Lung (tissue), 12 donors: ENCODE measurements around the gene RPEL1. TPM values are rescaled to one million over a fixed set of nuclear protein-coding genes. Genes with fewer than 3 reads are reported as not detected.

Experiments
- ATAC-seq: fragments of 200-7000 bp; cut with Tn5 transposase; one replicate; pipeline ENCODE4 v1.9.1; 2020; ENCODE audit warnings: moderate number of reproducible peaks; ENCODE audit not compliant: insufficient read depth, low FRiP score
- DNase-seq, 3 donors: peaks; one replicate each; pipeline ENCODE4 v3.0.0-alpha.2; 2013 to 2017
- H3K27ac ChIP-seq, 2 donors: one replicate each; pipeline ENCODE4 v1.5.1; 2013; ENCODE audit warnings: mild to moderate bottlenecking in 2 of 2, moderate library complexity in 2 of 2, control low read depth in 1 of 2, inconsistent platforms in 1 of 2, low read depth in 1 of 2, low read length in 1 of 2
- H3K27me3 ChIP-seq, 3 donors: one replicate each; pipeline ENCODE4 v1.5.1; 2013; ENCODE audit warnings: low read length in 2 of 3; ENCODE audit not compliant: control insufficient read depth in 3 of 3, insufficient read depth in 3 of 3
- H3K36me3 ChIP-seq, 4 donors: one replicate each; pipeline ENCODE4 v1.5.1; 2013; ENCODE audit warnings: low read length in 4 of 4, mild to moderate bottlenecking in 1 of 4, moderate library complexity in 1 of 4; ENCODE audit not compliant: control insufficient read depth in 4 of 4, insufficient read depth in 4 of 4
- H3K4me1 ChIP-seq, 5 donors: one replicate each; pipeline ENCODE4 v1.5.1; 2013; ENCODE audit warnings: low read length in 5 of 5, mild to moderate bottlenecking in 2 of 5, moderate library complexity in 1 of 5; ENCODE audit not compliant: control insufficient read depth in 5 of 5, insufficient read depth in 5 of 5
- H3K4me3 ChIP-seq: one replicate; pipeline ENCODE4 v1.5.1; 2013; ENCODE audit warnings: mild to moderate bottlenecking, control low read depth, moderate library complexity
- H3K9ac ChIP-seq, 2 donors: one replicate each; pipeline ENCODE4 v1.5.1; 2013; ENCODE audit warnings: low read length in 2 of 2, control low read depth in 1 of 2; ENCODE audit not compliant: insufficient read depth in 1 of 2
- H3K9me3 ChIP-seq, 4 donors: one replicate each; pipeline ENCODE4 v1.5.1; 2013; ENCODE audit warnings: low read length in 3 of 4, mild to moderate bottlenecking in 1 of 4, moderate library complexity in 1 of 4; ENCODE audit not compliant: control insufficient read depth in 4 of 4, insufficient read depth in 3 of 4
- WGBS, 2 donors: extraction: QIAGEN DNeasy Blood & Tissue Kit; methylation state at CpG; one replicate each; pipeline ENCODE4 v1.1.7; 2013; 5-methylcytosine and 5-hydroxymethylcytosine counted together
- polyA plus RNA-seq, 2 donors: library from polyadenylated mRNA; stranded (reverse); fragments of 200-250 nt; gene quantifications; one replicate each; pipeline ENCODE4 v1.2.1, GENCODE V29; 2013
- total RNA-seq, 2 donors: library from RNA; depleted of rRNA in 1 of 2; stranded (reverse); fragments of >200 nt in 1 of 2; gene quantifications; one replicate each; pipeline ENCODE4 v1.2.1, GENCODE V29; 2014 to 2021
- TF ChIP-seq, protein P1 (sequence below): IDR thresholded peaks from 2 replicates; pipeline ENCODE4 v1.5.1; 2012; ENCODE audit warnings: mild to moderate bottlenecking; ENCODE audit errors: control extremely low read depth, extremely low read depth
- donor health status: control.
- donor health status: control.
- donor health status: Bipolar disorder and iron deficiency.
- donor health status: healthy.
- donor health status: DM: yes; HTN: yes; CAD: no.

RPEL1 gene
- total and polyA plus RNA-seq, 4 donors: not detected

DNA sequence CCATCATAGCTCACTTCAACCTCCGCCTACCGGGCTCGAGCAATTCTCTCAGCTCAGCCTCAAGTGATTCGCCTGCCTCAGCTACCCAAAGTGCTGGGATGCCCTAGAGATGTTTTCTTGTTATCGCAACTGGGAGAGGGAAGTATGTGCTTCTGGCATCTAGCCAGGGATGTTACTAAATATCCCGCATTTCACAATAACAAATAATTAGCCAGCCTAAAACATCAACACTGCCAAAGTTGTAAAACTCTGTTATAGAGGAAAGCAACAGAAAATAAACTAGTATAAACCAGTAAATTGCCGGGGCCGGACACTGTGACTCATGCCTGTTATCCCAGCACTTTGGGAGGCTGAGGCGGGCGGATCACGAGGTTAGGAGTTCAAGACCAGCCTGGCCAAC is 38.5 kb downstream of the RPEL1 start:
- 40 to 60% methylated on average over 11 of the region's 11 CpGs for WGBS, 2 donors
- no peak for ATAC-seq
- H3K27me3 ChIP-seq: peaks cover 2 to 14% (median 12%) of the 10 kb centered on the region in 3 donors
- TF ChIP-seq, protein P1, sequence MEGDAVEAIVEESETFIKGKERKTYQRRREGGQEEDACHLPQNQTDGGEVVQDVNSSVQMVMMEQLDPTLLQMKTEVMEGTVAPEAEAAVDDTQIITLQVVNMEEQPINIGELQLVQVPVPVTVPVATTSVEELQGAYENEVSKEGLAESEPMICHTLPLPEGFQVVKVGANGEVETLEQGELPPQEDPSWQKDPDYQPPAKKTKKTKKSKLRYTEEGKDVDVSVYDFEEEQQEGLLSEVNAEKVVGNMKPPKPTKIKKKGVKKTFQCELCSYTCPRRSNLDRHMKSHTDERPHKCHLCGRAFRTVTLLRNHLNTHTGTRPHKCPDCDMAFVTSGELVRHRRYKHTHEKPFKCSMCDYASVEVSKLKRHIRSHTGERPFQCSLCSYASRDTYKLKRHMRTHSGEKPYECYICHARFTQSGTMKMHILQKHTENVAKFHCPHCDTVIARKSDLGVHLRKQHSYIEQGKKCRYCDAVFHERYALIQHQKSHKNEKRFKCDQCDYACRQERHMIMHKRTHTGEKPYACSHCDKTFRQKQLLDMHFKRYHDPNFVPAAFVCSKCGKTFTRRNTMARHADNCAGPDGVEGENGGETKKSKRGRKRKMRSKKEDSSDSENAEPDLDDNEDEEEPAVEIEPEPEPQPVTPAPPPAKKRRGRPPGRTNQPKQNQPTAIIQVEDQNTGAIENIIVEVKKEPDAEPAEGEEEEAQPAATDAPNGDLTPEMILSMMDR: no peak
- H3K36me3 ChIP-seq: no peaks in the 10 kb centered on the region
- H3K9me3 ChIP-seq: no peaks in the 10 kb centered on the region
- H3K4me3 ChIP-seq: no peak overlapping the region
- no peak overlapping the region for H3K9ac ChIP-seq
- H3K27ac ChIP-seq: no peak overlapping the region
- no peaks in the 10 kb centered on the region for H3K4me1 ChIP-seq
- DNase-seq: peak; percentile 29 to 83 (median 54)

DNA sequence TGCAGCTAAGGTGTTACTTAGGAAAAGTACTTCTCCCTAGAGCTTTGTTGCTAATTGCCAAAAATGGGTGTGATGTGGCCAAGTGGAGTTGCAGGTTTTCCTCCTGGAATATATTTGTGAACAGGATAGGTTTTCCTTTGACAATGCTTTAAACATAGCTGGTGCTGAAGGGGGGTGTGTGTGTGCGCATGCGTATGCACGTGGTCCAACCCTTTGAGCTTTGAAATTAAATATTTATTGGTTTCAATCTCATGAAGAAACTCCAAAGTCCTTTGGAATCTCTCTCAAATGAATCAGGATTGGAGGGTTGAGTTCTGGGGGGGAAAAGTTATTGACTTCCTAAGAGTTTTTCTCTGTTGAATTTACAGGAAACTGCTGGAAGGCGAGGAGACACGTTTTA is 42.3 kb downstream of the RPEL1 start:
- DNase-seq: no peak
- ATAC-seq: no peak
- Histone ChIP-seq H3K36me3 (no peaks in the 10 kb centered on the region), H3K9ac (no peak overlapping the region), H3K27me3 (peaks cover 0 to 10% (median 7%) of the 10 kb centered on the region in 3 donors), H3K9me3 (peaks cover 0 to 2% (median 0%) of the 10 kb centered on the region in 4 donors), H3K4me1 (no peaks in the 10 kb centered on the region), H3K4me3 (no peak overlapping the region), H3K27ac (no peak overlapping the region)
- WGBS, 2 donors: 82% methylated on average over 5 of the region's 5 CpGs
- TF ChIP-seq, protein P1: no peak

DNA sequence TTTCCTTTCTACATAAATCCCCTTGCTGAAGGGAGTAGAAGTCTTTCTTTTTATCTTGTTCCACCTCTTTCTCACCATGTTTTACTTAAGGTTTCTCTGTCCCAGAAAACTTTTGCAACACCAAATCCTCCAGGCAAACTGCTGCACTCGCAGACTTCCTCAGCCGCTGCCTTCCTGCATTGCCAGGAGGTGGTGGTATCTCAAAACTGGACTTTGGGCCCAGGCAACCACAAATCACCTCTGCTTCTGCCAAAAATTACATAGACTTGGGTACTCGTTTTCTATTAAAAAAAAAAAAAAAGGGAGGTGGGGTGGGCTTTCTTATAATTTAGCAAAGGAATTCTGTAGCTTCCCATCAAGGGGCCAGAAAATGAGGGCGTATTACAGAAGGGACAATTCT is 45.9 kb downstream of the RPEL1 start:
- no peaks in the 10 kb centered on the region for H3K4me1 ChIP-seq
- no peak overlapping the region for H3K9ac ChIP-seq
- H3K9me3 ChIP-seq: peaks cover 0 to 2% (median 0%) of the 10 kb centered on the region in 4 donors
- TF ChIP-seq, protein P1: no peak
- ATAC-seq (no peak), DNase-seq (no peak)
- H3K27ac ChIP-seq: no peak overlapping the region
- WGBS, 2 donors: 79 to 85% methylated on average over 4 of the region's 4 CpGs
- H3K27me3 ChIP-seq: peaks cover 0 to 12% (median 7%) of the 10 kb centered on the region in 3 donors
- no peaks in the 10 kb centered on the region for H3K36me3 ChIP-seq
- no peak overlapping the region for H3K4me3 ChIP-seq
